Measurements from ENCODE around the gene PTGES. TPM values are rescaled to one million over a fixed set of nuclear protein-coding genes. Genes with fewer than 3 reads are reported as not detected.

Gene PTGES
- total RNA-seq, 2 donors from 2014 or later, result 1.7 to 2.2 TPM

- H3K4me1 ChIP-seq (ENCODE audit: control insufficient read depth in 1 of 2, low read depth in 2 of 2), result peaks cover 25 to 38% of the 10 kb centered on the region in 2 donors
- no peak for ATAC-seq (ENCODE audit: insufficient number of reproducible peaks, low FRiP score, low read depth)
- H3K27me3 ChIP-seq (replicated peaks; ENCODE audit: insufficient read depth), result no peaks in the 10 kb centered on the region
- no peaks in the 10 kb centered on the region for H3K36me3 ChIP-seq
- no peak overlapping the region for H3K27ac ChIP-seq
- no peaks in the 10 kb centered on the region for H3K9me3 ChIP-seq
- no peak for DNase-seq (ENCODE audit: low spot score)
- H3K4me3 ChIP-seq, result no peak overlapping the region
- TF ChIP-seq CTCF (IDR thresholded peaks at IDR 0.05), result no peak
Measured at GRCh38 chr9:129728744-129729143, 24.1 kb downstream of the PTGES start.

GRCh38 chr9:129726322-129727160 is 26.3 kb downstream of the PTGES start:
- DNase-seq (ENCODE audit: low spot score), result peak; percentile 51
- ATAC-seq (ENCODE audit: insufficient number of reproducible peaks, low FRiP score, low read depth), result peak; percentile 64
- peak; percentile 94 for TF ChIP-seq CTCF (IDR thresholded peaks at IDR 0.05)

GRCh38 chr9:129725795-129726251 is 27.0 kb downstream of the PTGES start:
- ATAC-seq (ENCODE audit: insufficient number of reproducible peaks, low FRiP score, low read depth) (no peak), DNase-seq (ENCODE audit: low spot score) (no peak)
- Histone ChIP-seq H3K27ac (peak overlapping the region; percentile 80 to 83), H3K27me3 (replicated peaks; ENCODE audit: insufficient read depth) (no peaks in the 10 kb centered on the region), H3K4me1 (ENCODE audit: control insufficient read depth in 1 of 2, low read depth in 2 of 2) (peaks cover 25 to 41% of the 10 kb centered on the region in 2 donors), H3K36me3 (peaks cover 9% of the 10 kb centered on the region), H3K9me3 (no peaks in the 10 kb centered on the region), H3K4me3 (no peak overlapping the region)
- TF ChIP-seq CTCF (IDR thresholded peaks at IDR 0.05), result no peak

More at GRCh38 chr9:129726322-129727160, 26.3 kb downstream of the PTGES start:
- H3K9me3 ChIP-seq, result no peaks in the 10 kb centered on the region
- H3K4me1 ChIP-seq (ENCODE audit: control insufficient read depth in 1 of 2, low read depth in 2 of 2), result peaks cover 25 to 41% of the 10 kb centered on the region in 2 donors
- no peaks in the 10 kb centered on the region for H3K27me3 ChIP-seq (replicated peaks; ENCODE audit: insufficient read depth)
- H3K4me3 ChIP-seq, result peak overlapping the region; percentile 60
- peak overlapping the region; percentile 80 to 83 for H3K27ac ChIP-seq
- H3K36me3 ChIP-seq, result peaks cover 8% of the 10 kb centered on the region

GRCh38 chr9:129724456-129725190 is 28.2 kb downstream of the PTGES start:
- peaks cover 13% of the 10 kb centered on the region for H3K36me3 ChIP-seq
- no peak for TF ChIP-seq CTCF (IDR thresholded peaks at IDR 0.05)
- peak overlapping the region; percentile 18 for H3K4me3 ChIP-seq
- H3K4me1 ChIP-seq (ENCODE audit: control insufficient read depth in 1 of 2, low read depth in 2 of 2), result peaks cover 25 to 41% of the 10 kb centered on the region in 2 donors
- H3K27me3 ChIP-seq (replicated peaks; ENCODE audit: insufficient read depth), result no peaks in the 10 kb centered on the region
- ATAC-seq (ENCODE audit: insufficient number of reproducible peaks, low FRiP score, low read depth), result no peak
- H3K27ac ChIP-seq, result peak overlapping the region; percentile 80 to 83
- no peaks in the 10 kb centered on the region for H3K9me3 ChIP-seq
- DNase-seq (ENCODE audit: low spot score), result no peak

- DNase-seq (ENCODE audit: low spot score), result no peak
- peaks cover 13% of the 10 kb centered on the region for H3K36me3 ChIP-seq
- H3K27me3 ChIP-seq (replicated peaks; ENCODE audit: insufficient read depth), result no peaks in the 10 kb centered on the region
- H3K27ac ChIP-seq, result peak overlapping the region; percentile 28 to 83
- peaks cover 25 to 46% of the 10 kb centered on the region in 2 donors for H3K4me1 ChIP-seq (ENCODE audit: control insufficient read depth in 1 of 2, low read depth in 2 of 2)
- no peak for TF ChIP-seq CTCF (IDR thresholded peaks at IDR 0.05)
- no peak for ATAC-seq (ENCODE audit: insufficient number of reproducible peaks, low FRiP score, low read depth)
- H3K4me3 ChIP-seq, result no peak overlapping the region
- no peaks in the 10 kb centered on the region for H3K9me3 ChIP-seq
Measured at GRCh38 chr9:129722913-129723312, 29.9 kb downstream of the PTGES start.
